Trophoblast cell (in vitro differentiated cells and primary cell): ENCODE measurements around the gene AKAP7.
A peak's percentile ranks its signal among the peaks of the same experiment; 100 is the strongest.
"Not testable (repeated sequence)": the region's sequence is repeated elsewhere in the genome, so short reads cannot be mapped to it uniquely, and the experiment has no call there.

ENCODE experiments used
- DNase-seq, 2 donors: peaks; one replicate each; pipeline ENCODE4 v3.0.0-alpha.2; 2016
- H2AFZ ChIP-seq: 2 replicates; pipeline ENCODE4 v1.6.1; 2013; ENCODE audit warnings: low read length, moderate library complexity, mild to moderate bottlenecking; ENCODE audit not compliant: insufficient read depth, poor library complexity
- H2AK5ac ChIP-seq: 2 replicates; pipeline ENCODE4 v1.6.1; 2013; ENCODE audit warnings: mild to moderate bottlenecking, low read length
- H2BK120ac ChIP-seq: 2 replicates; pipeline ENCODE4 v1.6.1; 2013; ENCODE audit warnings: low read length, mild to moderate bottlenecking, moderate library complexity; ENCODE audit not compliant: insufficient read depth, poor library complexity
- H2BK12ac ChIP-seq: 2 replicates; pipeline ENCODE4 v1.6.1; 2013; ENCODE audit warnings: mild to moderate bottlenecking, low read length, moderate library complexity
- H2BK5ac ChIP-seq: 2 replicates; pipeline ENCODE4 v1.6.1; 2013; ENCODE audit warnings: low read length, low read depth, moderate library complexity, mild to moderate bottlenecking; ENCODE audit not compliant: poor library complexity
- H3K14ac ChIP-seq: 2 replicates; pipeline ENCODE4 v1.6.1; 2013; ENCODE audit warnings: mild to moderate bottlenecking, low read length
- H3K18ac ChIP-seq: 2 replicates; pipeline ENCODE4 v1.6.1; 2013; ENCODE audit warnings: mild to moderate bottlenecking, low read length
- H3K23ac ChIP-seq: 2 replicates; pipeline ENCODE4 v1.6.1; 2013; ENCODE audit warnings: low read length
- H3K27ac ChIP-seq: 2 replicates; pipeline ENCODE4 v1.5.1; 2013; ENCODE audit warnings: low read depth, mild to moderate bottlenecking, inconsistent platforms, low read length, moderate library complexity
- H3K27me3 ChIP-seq: 2 replicates; pipeline ENCODE4 v1.6.1; 2013; ENCODE audit warnings: inconsistent platforms, mild to moderate bottlenecking, low read length, moderate library complexity; ENCODE audit not compliant: insufficient read depth
- H3K36me3 ChIP-seq, 2 experiments: 1 replicate in 1 of 2; 2 replicates in 1 of 2; pipeline ENCODE4 v1.6.1; 2013; ENCODE audit warnings: low read length in 2 of 2, mild to moderate bottlenecking in 2 of 2, moderate library complexity in 1 of 2; ENCODE audit not compliant: insufficient read depth in 2 of 2, control insufficient read depth in 1 of 2
- H3K4ac ChIP-seq: 2 replicates; pipeline ENCODE4 v1.6.1; 2013; ENCODE audit warnings: low read depth, mild to moderate bottlenecking, low read length, moderate library complexity
- H3K4me1 ChIP-seq, 2 experiments: 1 replicate in 1 of 2; 2 replicates in 1 of 2; pipeline ENCODE4 v1.6.1; 2013; ENCODE audit warnings: low read length in 2 of 2, mild to moderate bottlenecking in 2 of 2, moderate library complexity in 1 of 2; ENCODE audit not compliant: insufficient read depth in 2 of 2, control insufficient read depth in 1 of 2
- H3K4me2 ChIP-seq: 2 replicates; pipeline ENCODE4 v1.6.1; 2013; ENCODE audit warnings: inconsistent platforms, mild to moderate bottlenecking, low read length, moderate library complexity
- H3K4me3 ChIP-seq: 2 replicates; pipeline ENCODE4 v1.5.1; 2013; ENCODE audit warnings: mild to moderate bottlenecking, low read depth, low read length, inconsistent platforms
- H3K79me1 ChIP-seq: one replicate; pipeline ENCODE4 v1.6.1; 2013; ENCODE audit warnings: low read length
- H3K79me2 ChIP-seq: 2 replicates; pipeline ENCODE4 v1.6.1; 2013; ENCODE audit warnings: low read length, mild to moderate bottlenecking; ENCODE audit not compliant: control insufficient read depth, insufficient read depth, poor library complexity
- H3K9ac ChIP-seq: 2 replicates; pipeline ENCODE4 v1.6.1; 2013; ENCODE audit warnings: mild to moderate bottlenecking, low read length
- H3K9me3 ChIP-seq: 2 replicates; pipeline ENCODE4 v1.6.1; 2013; ENCODE audit warnings: low read depth, mild to moderate bottlenecking, control low read depth, inconsistent platforms, low read length; ENCODE audit not compliant: insufficient read depth
- H4K12ac ChIP-seq: 2 replicates; pipeline ENCODE4 v1.6.1; 2013; ENCODE audit warnings: low read depth, mild to moderate bottlenecking, low read length, moderate library complexity
- H4K8ac ChIP-seq: 2 replicates; pipeline ENCODE4 v1.6.1; 2013; ENCODE audit warnings: low read depth, mild to moderate bottlenecking, low read length, moderate library complexity
- H4K91ac ChIP-seq: one replicate; pipeline ENCODE4 v1.6.1; 2013; ENCODE audit warnings: low read depth, mild to moderate bottlenecking, low read length, moderate library complexity
- WGBS: extraction: QIAGEN DNeasy Blood & Tissue Kit; methylation state at CpG from one replicate; pipeline ENCODE4 v1.1.7; 2013; ENCODE audit warnings: missing lambda C conversion rate; ENCODE audit not compliant: insufficient read length, insufficient coverage; ENCODE audit errors: extremely low coverage; 5-methylcytosine and 5-hydroxymethylcytosine counted together

AKAP7 gene

DNA sequence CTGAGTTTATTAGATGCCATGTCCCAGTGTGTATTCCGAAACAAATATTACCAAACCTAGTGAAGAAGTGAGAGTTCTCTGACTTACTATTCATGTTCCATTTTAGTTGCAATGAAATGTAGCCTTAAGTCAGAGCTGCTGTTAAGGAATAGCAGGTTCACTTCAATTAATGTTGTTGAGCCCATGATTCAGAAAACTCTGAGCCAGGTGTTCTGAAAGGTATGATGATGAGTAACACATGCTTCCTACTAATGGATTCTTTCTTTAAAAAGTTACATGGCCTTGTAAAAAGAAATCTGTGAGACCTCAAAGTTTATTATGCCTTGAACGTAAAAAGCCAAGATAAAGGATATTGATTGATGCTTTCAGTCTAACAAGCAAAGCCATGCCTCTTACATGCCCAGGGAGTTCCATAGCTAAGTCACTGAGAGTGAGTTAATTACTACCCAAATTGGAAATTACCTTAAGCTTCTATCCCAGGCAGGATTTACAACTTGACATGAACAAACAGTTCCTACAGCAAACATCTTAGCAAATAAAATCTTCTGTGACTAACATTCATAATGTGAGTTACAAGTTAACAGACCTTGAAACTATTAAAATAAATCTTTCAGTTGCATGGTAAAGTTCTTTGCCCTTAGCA, 122.9 kb downstream of the AKAP7 start:
- H3K9me3 ChIP-seq: no peaks in the 10 kb centered on the region
- no peak overlapping the region for H2BK120ac ChIP-seq
- no peak overlapping the region for H2BK5ac ChIP-seq
- no peaks in the 10 kb centered on the region for H3K36me3 ChIP-seq
- no peaks in the 10 kb centered on the region for H3K4me1 ChIP-seq
- no peak overlapping the region for H3K23ac ChIP-seq
- no peak overlapping the region for H4K91ac ChIP-seq
- no peak overlapping the region for H3K4me3 ChIP-seq
- H4K8ac ChIP-seq: no peak overlapping the region
- no peaks in the 10 kb centered on the region for H3K79me1 ChIP-seq
- H3K18ac ChIP-seq: no peak overlapping the region
- H3K9ac ChIP-seq: no peak overlapping the region
- no CpG with 5 or more reads among the region's 2 CpGs for WGBS
- H3K27me3 ChIP-seq: no peaks in the 10 kb centered on the region
- no peaks in the 10 kb centered on the region for H3K79me2 ChIP-seq
- H2AK5ac ChIP-seq: no peak overlapping the region
- H3K27ac ChIP-seq: no peak overlapping the region
- no peak overlapping the region for H3K4me2 ChIP-seq
- H2AFZ ChIP-seq: no peak overlapping the region
- H4K12ac ChIP-seq: no peak overlapping the region
- no peak overlapping the region for H3K4ac ChIP-seq
- H2BK12ac ChIP-seq: no peak overlapping the region
- H3K14ac ChIP-seq: no peak overlapping the region
- no peak for DNase-seq

DNA sequence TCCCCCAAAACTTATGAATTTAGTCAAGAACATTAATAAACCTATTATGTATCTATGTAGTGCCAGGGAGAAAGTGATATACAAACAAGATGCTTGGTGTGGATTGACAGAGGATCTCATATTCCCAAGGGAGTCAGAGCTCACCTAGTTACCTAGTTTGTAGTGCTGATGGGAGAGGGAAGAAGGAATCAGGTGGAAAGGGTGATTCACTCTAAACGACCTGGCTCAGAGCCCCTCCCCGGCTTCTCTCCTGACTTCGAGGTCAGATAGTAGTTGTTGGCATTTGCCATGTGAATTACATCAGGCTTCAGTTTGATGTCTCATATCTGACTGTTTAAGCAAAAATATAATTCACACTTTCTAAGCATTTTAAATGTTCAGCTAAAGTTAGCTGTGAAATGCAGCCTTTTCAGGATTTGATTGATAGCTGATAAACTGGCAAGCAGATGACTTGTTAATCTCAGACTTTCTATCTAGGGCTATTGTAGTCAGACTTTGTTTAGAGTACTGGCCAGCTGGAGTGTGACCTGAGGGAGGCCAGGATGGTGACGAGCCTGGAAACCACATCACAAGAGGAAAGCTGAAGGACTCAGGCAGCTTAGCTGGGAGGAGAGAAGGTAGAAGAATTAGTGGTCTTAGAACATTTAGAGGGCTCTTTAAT, 123.7 kb downstream of the AKAP7 start:
- Histone ChIP-seq H3K4me3 (no peak overlapping the region), H3K27ac (no peak overlapping the region), H3K18ac (no peak overlapping the region), H3K9ac (no peak overlapping the region), H3K9me3 (no peaks in the 10 kb centered on the region), H3K4me2 (no peak overlapping the region), H3K14ac (no peak overlapping the region), H3K27me3 (no peaks in the 10 kb centered on the region), H3K4me1 (no peaks in the 10 kb centered on the region), H3K79me1 (no peaks in the 10 kb centered on the region), H3K23ac (no peak overlapping the region), H4K12ac (no peak overlapping the region), H3K79me2 (no peaks in the 10 kb centered on the region), H4K91ac (no peak overlapping the region), H2AK5ac (no peak overlapping the region), H4K8ac (no peak overlapping the region), H2BK5ac (no peak overlapping the region), H3K36me3 (no peaks in the 10 kb centered on the region), H2BK120ac (no peak overlapping the region), H2AFZ (no peak overlapping the region), H3K4ac (no peak overlapping the region), H2BK12ac (no peak overlapping the region)
- WGBS: no CpG with 5 or more reads among the region's 4 CpGs
- no peak for DNase-seq

DNA sequence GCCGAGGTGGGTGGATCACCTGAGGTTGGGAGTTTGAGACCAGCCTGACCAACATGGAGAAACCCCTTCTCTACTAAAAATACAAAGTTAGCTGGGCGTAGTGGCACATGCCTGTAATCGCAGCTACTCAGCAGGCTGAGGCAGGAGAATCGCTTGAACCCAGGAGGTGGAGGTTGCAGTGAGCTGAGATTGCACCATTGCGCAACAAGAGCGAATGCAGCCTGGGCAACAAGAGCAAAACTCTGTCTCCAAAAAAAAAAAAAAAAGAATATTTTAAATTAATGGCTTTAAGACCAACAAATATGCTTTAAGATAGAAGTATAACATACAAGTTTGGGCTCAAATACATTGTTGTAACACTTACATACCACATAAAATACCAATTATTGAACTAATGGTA, 125.7 kb downstream of the AKAP7 start:
- not testable (repeated sequence) for H3K27me3 ChIP-seq, H3K4me3 ChIP-seq, H3K36me3 ChIP-seq, H3K4me1 ChIP-seq, H3K18ac ChIP-seq, H4K91ac ChIP-seq, H4K8ac ChIP-seq, H3K9me3 ChIP-seq, H3K79me2 ChIP-seq, H3K4ac ChIP-seq, H3K14ac ChIP-seq, H4K12ac ChIP-seq, H3K9ac ChIP-seq, H3K23ac ChIP-seq, H2AK5ac ChIP-seq, H2BK5ac ChIP-seq, H2BK120ac ChIP-seq, DNase-seq, H3K27ac ChIP-seq, H3K4me2 ChIP-seq, H3K79me1 ChIP-seq, H2BK12ac ChIP-seq, H2AFZ ChIP-seq
- no CpG with 5 or more reads among the region's 6 CpGs for WGBS

DNA sequence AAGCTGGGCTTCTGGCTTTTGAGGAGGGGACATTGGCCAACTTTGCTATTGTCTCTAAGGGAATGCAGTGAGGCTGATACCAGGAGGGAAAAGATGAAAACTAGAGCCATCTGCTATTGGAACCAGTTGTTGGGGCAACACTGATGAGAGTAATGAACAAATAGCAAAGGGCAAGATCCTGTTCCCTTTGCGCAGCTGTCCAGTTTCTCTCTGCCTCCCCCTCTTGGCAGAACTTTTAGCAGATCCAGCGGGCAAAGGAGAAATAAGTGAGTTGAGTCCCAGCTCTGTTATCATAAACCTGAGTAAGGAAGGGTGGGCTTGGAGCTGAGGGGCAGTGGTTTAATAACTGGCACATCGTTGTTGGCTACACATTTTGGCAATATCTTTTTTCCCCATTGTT, 126.8 kb downstream of the AKAP7 start:
- Histone ChIP-seq H2BK5ac (no peak overlapping the region), H3K23ac (no peak overlapping the region), H2BK120ac (no peak overlapping the region), H2AK5ac (no peak overlapping the region), H4K91ac (no peak overlapping the region), H3K9me3 (no peaks in the 10 kb centered on the region), H3K27ac (no peak overlapping the region), H4K12ac (no peak overlapping the region), H2BK12ac (no peak overlapping the region), H3K79me1 (no peaks in the 10 kb centered on the region), H3K36me3 (no peaks in the 10 kb centered on the region), H3K79me2 (no peaks in the 10 kb centered on the region), H4K8ac (no peak overlapping the region), H3K9ac (no peak overlapping the region), H2AFZ (no peak overlapping the region), H3K27me3 (no peaks in the 10 kb centered on the region), H3K4me1 (no peaks in the 10 kb centered on the region), H3K4ac (no peak overlapping the region), H3K4me3 (no peak overlapping the region), H3K14ac (no peak overlapping the region), H3K18ac (no peak overlapping the region), H3K4me2 (no peak overlapping the region)
- WGBS: no CpG with 5 or more reads among the region's 3 CpGs
- DNase-seq: peak in 1 of 2 donors; percentile 19
